Fibroblast of mammary gland (primary cell): ENCODE data around the gene NVL.

Experiments
- DNase-seq: peaks from one replicate; pipeline ENCODE4 v3.0.0-alpha.2; 2010; ENCODE audit warnings: low read depth
- H3K4me3 ChIP-seq: 2 replicates; pipeline ENCODE4 v1.5.1; 2011; ENCODE audit warnings: low read depth, mild to moderate bottlenecking, low read length, moderate library complexity; ENCODE audit not compliant: control insufficient read depth
- TF ChIP-seq, protein P1 (sequence below): conservative IDR thresholded peaks from 2 replicates; pipeline ENCODE4 v1.5.1; 2011; ENCODE audit warnings: low read depth, low read length, inconsistent platforms; ENCODE audit not compliant: control insufficient read depth, insufficient read depth

The NVL gene

DNA sequence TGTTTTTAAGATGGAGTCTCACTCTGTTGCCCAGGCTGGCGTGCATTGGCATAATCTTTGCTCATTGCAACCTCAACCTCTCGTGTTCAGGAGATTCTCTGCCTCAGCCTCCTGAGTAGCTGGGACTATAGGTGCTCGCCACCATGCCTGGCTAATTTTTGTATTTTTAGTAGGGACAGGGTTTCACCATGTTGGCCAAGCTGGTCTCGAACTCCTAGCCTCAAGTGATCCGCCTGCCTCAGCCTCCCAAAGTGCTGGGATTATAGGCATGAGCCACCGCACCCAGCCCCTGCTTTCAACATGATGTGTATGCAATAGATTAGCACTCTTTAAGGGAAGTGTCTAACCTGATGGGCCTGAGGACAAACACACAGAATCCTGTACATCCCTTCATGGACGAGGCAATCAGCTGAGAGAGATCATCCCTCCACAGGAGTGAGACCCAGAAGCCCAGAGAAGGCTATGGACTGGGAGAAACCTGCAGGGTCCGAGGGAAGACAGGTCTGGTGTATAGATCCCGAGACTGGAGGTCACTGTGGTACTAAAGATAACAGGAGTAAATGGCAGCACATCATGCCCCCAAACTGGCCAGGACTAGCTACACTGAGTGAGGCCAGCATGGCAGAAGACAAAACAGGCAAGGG lies 152.5 kb downstream of the NVL start:
- DNase-seq: no peak
- H3K4me3 ChIP-seq: no peak overlapping the region
- TF ChIP-seq, protein P1, sequence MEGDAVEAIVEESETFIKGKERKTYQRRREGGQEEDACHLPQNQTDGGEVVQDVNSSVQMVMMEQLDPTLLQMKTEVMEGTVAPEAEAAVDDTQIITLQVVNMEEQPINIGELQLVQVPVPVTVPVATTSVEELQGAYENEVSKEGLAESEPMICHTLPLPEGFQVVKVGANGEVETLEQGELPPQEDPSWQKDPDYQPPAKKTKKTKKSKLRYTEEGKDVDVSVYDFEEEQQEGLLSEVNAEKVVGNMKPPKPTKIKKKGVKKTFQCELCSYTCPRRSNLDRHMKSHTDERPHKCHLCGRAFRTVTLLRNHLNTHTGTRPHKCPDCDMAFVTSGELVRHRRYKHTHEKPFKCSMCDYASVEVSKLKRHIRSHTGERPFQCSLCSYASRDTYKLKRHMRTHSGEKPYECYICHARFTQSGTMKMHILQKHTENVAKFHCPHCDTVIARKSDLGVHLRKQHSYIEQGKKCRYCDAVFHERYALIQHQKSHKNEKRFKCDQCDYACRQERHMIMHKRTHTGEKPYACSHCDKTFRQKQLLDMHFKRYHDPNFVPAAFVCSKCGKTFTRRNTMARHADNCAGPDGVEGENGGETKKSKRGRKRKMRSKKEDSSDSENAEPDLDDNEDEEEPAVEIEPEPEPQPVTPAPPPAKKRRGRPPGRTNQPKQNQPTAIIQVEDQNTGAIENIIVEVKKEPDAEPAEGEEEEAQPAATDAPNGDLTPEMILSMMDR: no peak
